ENCODE results near the gene LRRC2. TPM values are rescaled to one million over a fixed set of nuclear protein-coding genes. Genes with fewer than 3 reads are reported as not detected.

Gene LRRC2
- total and polyA plus RNA-seq, 2 of the 13 experiments (the other 11 are each of a cell fraction or from before 2014, with no cell fraction given): 0.27 to 0.58 TPM

DNA sequence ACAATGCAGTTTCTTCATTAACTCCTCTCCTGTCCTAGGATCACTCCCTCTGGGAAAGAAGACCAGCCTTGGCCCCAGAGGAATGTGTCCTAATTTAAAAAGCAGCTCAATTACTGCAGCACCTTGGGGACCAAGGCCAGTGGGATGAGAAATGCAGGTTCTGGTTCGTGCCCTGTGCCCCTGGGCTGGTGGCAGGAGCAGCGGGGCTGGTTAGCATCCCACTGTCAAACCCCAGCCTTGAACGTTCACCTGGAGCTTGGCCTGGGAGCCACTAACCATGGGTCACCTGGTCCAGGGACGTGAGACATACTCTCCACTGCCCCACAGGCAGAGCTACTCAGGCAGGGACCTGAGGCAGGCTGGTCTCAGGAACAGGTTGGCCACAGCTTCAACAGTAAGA lies 76.7 kb downstream of the LRRC2 start:
- no peaks in the 10 kb centered on the region for H3K79me2 ChIP-seq (ENCODE audit: insufficient read depth, low read length)
- no peak overlapping the region for H3K27ac ChIP-seq (ENCODE audit: extremely low read length, insufficient read depth, low read length)
- H3K27me3 ChIP-seq (ENCODE audit: control insufficient read depth in 1 of 2, insufficient read depth in 2 of 2, low read length in 2 of 2): no peaks in the 10 kb centered on the region; a peak in 1 of 5 replicates
- CTCF ChIA-PET (ENCODE audit: low intra/inter-chr PET ratio, low total read pairs): interaction anchor here (1.1 to 1.7 kb wide), 4 partner anchors 8 to 206 kb away, joined by 3 to 32 read pairs (median 6); partner anchors contain the start of gene RTP3
- H3K9me3 ChIP-seq (ENCODE audit: low read length): no peaks in the 10 kb centered on the region
- no peaks in the 10 kb centered on the region for H4K20me1 ChIP-seq (ENCODE audit: insufficient read depth, low read length)
- TF ChIP-seq PHF21A (CRISPR knock-in tag; IDR thresholded peaks at IDR 0.05): no peak
- TF ChIP-seq SP140L (CRISPR knock-in tag; IDR thresholded peaks at IDR 0.05; ENCODE audit: borderline replicate concordance): no peak
- TF ChIP-seq ZNF121 (CRISPR knock-in tag; IDR thresholded peaks at IDR 0.05): no peak
- TF ChIP-seq SALL2 (CRISPR knock-in tag; IDR thresholded peaks at IDR 0.05): no peak
- no peak for TF ChIP-seq NR2C2 (CRISPR knock-in tag; IDR thresholded peaks at IDR 0.05; ENCODE audit: borderline replicate concordance)
- TF ChIP-seq ZMYM4 (CRISPR knock-in tag; IDR thresholded peaks at IDR 0.05): no peak
- TF ChIP-seq, protein P1, sequence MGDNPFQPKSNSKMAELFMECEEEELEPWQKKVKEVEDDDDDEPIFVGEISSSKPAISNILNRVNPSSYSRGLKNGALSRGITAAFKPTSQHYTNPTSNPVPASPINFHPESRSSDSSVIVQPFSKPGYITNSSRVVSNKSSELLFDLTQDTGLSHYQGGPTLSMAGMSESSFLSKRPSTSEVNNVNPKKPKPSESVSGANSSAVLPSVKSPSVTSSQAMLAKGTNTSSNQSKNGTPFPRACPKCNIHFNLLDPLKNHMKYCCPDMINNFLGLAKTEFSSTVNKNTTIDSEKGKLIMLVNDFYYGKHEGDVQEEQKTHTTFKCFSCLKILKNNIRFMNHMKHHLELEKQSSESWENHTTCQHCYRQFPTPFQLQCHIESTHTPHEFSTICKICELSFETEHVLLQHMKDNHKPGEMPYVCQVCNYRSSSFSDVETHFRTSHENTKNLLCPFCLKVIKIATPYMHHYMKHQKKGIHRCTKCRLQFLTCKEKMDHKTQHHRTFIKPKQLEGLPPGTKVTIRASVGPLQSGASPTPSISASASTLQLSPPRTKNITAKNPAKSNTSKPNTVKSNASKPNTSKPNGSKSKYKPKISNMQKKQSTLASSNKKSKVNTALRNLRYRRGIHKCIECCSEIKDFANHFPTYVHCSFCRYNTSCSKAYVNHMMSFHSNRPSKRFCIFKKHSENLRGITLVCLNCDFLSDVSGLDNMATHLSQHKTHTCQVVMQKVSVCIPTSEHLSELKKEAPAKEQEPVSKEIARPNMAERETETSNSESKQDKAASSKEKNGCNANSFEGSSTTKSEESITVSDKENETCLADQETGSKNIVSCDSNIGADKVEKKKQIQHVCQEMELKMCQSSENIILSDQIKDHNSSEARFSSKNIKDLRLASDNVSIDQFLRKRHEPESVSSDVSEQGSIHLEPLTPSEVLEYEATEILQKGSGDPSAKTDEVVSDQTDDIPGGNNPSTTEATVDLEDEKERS (CRISPR knock-in tag; IDR thresholded peaks at IDR 0.05): no peak
- no peak for TF ChIP-seq HNRNPK (IDR thresholded peaks at IDR 0.05; ENCODE audit: low read depth, low read length, poor library complexity, severe bottlenecking)
- TF ChIP-seq SRY (CRISPR knock-in tag; IDR thresholded peaks at IDR 0.05): no peak
- no peak for TF ChIP-seq HMG20A (CRISPR knock-in tag; IDR thresholded peaks at IDR 0.05; ENCODE audit: borderline replicate concordance)
- TF ChIP-seq, protein P2, sequence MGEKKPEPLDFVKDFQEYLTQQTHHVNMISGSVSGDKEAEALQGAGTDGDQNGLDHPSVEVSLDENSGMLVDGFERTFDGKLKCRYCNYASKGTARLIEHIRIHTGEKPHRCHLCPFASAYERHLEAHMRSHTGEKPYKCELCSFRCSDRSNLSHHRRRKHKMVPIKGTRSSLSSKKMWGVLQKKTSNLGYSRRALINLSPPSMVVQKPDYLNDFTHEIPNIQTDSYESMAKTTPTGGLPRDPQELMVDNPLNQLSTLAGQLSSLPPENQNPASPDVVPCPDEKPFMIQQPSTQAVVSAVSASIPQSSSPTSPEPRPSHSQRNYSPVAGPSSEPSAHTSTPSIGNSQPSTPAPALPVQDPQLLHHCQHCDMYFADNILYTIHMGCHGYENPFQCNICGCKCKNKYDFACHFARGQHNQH (CRISPR knock-in tag; IDR thresholded peaks at IDR 0.05): no peak
- ATAC-seq (no peak), FAIRE-seq (no peak), DNase-seq (ENCODE audit: low spot score) (no peak)
- in situ Hi-C loops (cut with HindIII; ENCODE audit: extremely low pct_ligation_motif_present, low pct_unique_long_range_greater_than_20kb): loop anchor here (10.0 kb wide), 1 partner anchor 175 kb away; no protein-coding TSS in a partner anchor
- WGBS (ENCODE audit: low lambda C conversion rate): no CpG with 5 or more reads among the region's 4 CpGs
- H3K36me3 ChIP-seq (replicated peaks in 1 of 2; ENCODE audit: control insufficient read depth in 1 of 2, insufficient read depth in 2 of 2, low read length in 2 of 2): no peaks in the 10 kb centered on the region
- no peak overlapping the region for H3K4me3 ChIP-seq (replicated peaks in 1 of 3; ENCODE audit: insufficient read depth in 1 of 3, low read depth in 2 of 3, low read length in 3 of 3)
- peaks cover 14% of the 10 kb centered on the region for H3K4me1 ChIP-seq (ENCODE audit: insufficient read depth, low read length)
- no peak overlapping the region for H3K9ac ChIP-seq (ENCODE audit: insufficient read depth, low read depth, low read length)
- H2AFZ ChIP-seq (ENCODE audit: low read length): no peak overlapping the region
- intact Hi-C loops (cut with micrococcal nuclease; ENCODE audit: unreplicated experiment): no loop called here
- BruUV-seq (replicated peaks): no TSS peak
- POLR2A ChIA-PET: interaction anchor here (2.3 kb wide), 1 partner anchor 69 kb away, joined by 8 read pairs; no protein-coding TSS in a partner anchor
- no peak overlapping the region for H3K4me2 ChIP-seq (ENCODE audit: low read depth, low read length)

Data from HepG2 (cell line).